Liver (tissue), 9 donors: ENCODE results near the gene CHRNE. TPM values are rescaled to one million over a fixed set of nuclear protein-coding genes. Genes with fewer than 3 reads are reported as not detected.

Experiments used
- DNase-seq: peaks from one replicate; pipeline ENCODE4 v3.0.0-alpha.2; 2017; ENCODE audit warnings: low spot score
- H3K27ac ChIP-seq, 2 donors: one replicate each; pipeline ENCODE4 v1.7.0; 2013; ENCODE audit warnings: inconsistent platforms in 2 of 2, low read length in 2 of 2, control low read depth in 1 of 2, low read depth in 1 of 2, mild to moderate bottlenecking in 1 of 2
- H3K27me3 ChIP-seq, 4 donors: one replicate each; pipeline versions ENCODE4 v1.6.1 to v1.7.0; 2013; ENCODE audit warnings: low read length in 3 of 4, inconsistent platforms in 1 of 4, mild to moderate bottlenecking in 1 of 4, moderate library complexity in 1 of 4; ENCODE audit not compliant: control insufficient read depth in 4 of 4, insufficient read depth in 4 of 4
- H3K36me3 ChIP-seq, 4 donors: one replicate each; pipeline versions ENCODE4 v1.6.1 to v1.7.0; 2013; ENCODE audit warnings: low read length in 3 of 4, mild to moderate bottlenecking in 3 of 4, low read depth in 1 of 4, moderate library complexity in 1 of 4; ENCODE audit not compliant: control insufficient read depth in 4 of 4, insufficient read depth in 3 of 4
- H3K4me1 ChIP-seq, 4 donors: one replicate each; pipeline versions ENCODE4 v1.6.1 to v1.7.0; 2013; ENCODE audit warnings: low read length in 3 of 4, mild to moderate bottlenecking in 3 of 4, moderate library complexity in 1 of 4; ENCODE audit not compliant: control insufficient read depth in 4 of 4, insufficient read depth in 4 of 4
- H3K4me3 ChIP-seq, 3 donors: one replicate each; pipeline versions ENCODE4 v1.6.1 to v1.7.0; 2013; ENCODE audit warnings: low read length in 3 of 3, control low read depth in 1 of 3, low read depth in 1 of 3, mild to moderate bottlenecking in 1 of 3
- H3K9ac ChIP-seq, 2 donors: one replicate each; pipeline ENCODE4 v1.7.0; 2013; ENCODE audit warnings: low read length in 2 of 2, mild to moderate bottlenecking in 2 of 2, moderate library complexity in 2 of 2, control low read depth in 1 of 2, low read depth in 1 of 2
- H3K9me3 ChIP-seq, 4 donors: one replicate each; pipeline versions ENCODE4 v1.6.1 to v1.7.0; 2013; ENCODE audit warnings: low read length in 3 of 4; ENCODE audit not compliant: control insufficient read depth in 4 of 4
- CTCF ChIP-seq: fragments of 150-350 bp; IDR thresholded peaks from 2 replicates; pipeline ENCODE4 v1.5.1; 2017; ENCODE audit warnings: improper control_type of control experiment, low read depth, low read length; ENCODE audit not compliant: missing input control
- EGR1 ChIP-seq, 2 donors: IDR thresholded peaks; 2 replicates each; pipeline ENCODE4 v1.6.1; 2016 to 2018; ENCODE audit warnings: antibody characterized with exemption in 2 of 2, low read depth in 2 of 2
- FOXA1 ChIP-seq: IDR thresholded peaks from 2 replicates; pipeline ENCODE4 v1.6.1; 2016; ENCODE audit warnings: antibody characterized with exemption
- FOXA2 ChIP-seq: IDR thresholded peaks from 2 replicates; pipeline ENCODE4 v1.6.1; 2016; ENCODE audit warnings: antibody characterized with exemption
- GABPA ChIP-seq, 2 donors: IDR thresholded peaks in 1 of 2; conservative IDR thresholded peaks in 1 of 2; 2 replicates each; pipeline ENCODE4 v1.6.1; 2016; ENCODE audit warnings: antibody characterized with exemption in 2 of 2, mild to moderate bottlenecking in 1 of 2, moderate library complexity in 1 of 2
- HNF4A ChIP-seq, 2 donors: conservative IDR thresholded peaks; 2 replicates each; pipeline ENCODE4 v1.6.1; 2016; ENCODE audit warnings: antibody characterized with exemption in 2 of 2, mild to moderate bottlenecking in 2 of 2
- HNF4G ChIP-seq: IDR thresholded peaks from 2 replicates; pipeline ENCODE4 v1.6.1; 2016; ENCODE audit warnings: antibody characterized with exemption
- MAX ChIP-seq: IDR thresholded peaks from 2 replicates; pipeline ENCODE4 v1.6.1; 2016; ENCODE audit warnings: antibody characterized with exemption
- NR2F2 ChIP-seq: IDR thresholded peaks from 2 replicates; pipeline ENCODE4 v1.6.1; 2016; ENCODE audit warnings: antibody characterized with exemption
- RAD21 ChIP-seq, 2 donors: IDR thresholded peaks; 2 replicates each; pipeline ENCODE4 v1.6.1; 2016; ENCODE audit warnings: antibody characterized with exemption in 2 of 2, mild to moderate bottlenecking in 2 of 2
- REST ChIP-seq: IDR thresholded peaks from 2 replicates; pipeline ENCODE4 v1.6.1; 2016; ENCODE audit warnings: antibody characterized with exemption, mild to moderate bottlenecking
- RXRA ChIP-seq, 2 donors: IDR thresholded peaks; 2 replicates each; pipeline ENCODE4 v1.6.1; 2017 to 2018; ENCODE audit warnings: antibody characterized with exemption in 2 of 2, mild to moderate bottlenecking in 1 of 2
- SP1 ChIP-seq: IDR thresholded peaks from 2 replicates; pipeline ENCODE4 v1.6.1; 2018; ENCODE audit warnings: antibody characterized with exemption, mild to moderate bottlenecking
- YY1 ChIP-seq: IDR thresholded peaks from 2 replicates; pipeline ENCODE4 v1.6.1; 2016; ENCODE audit warnings: antibody characterized with exemption, mild to moderate bottlenecking
- ZBTB33 ChIP-seq: IDR thresholded peaks from 2 replicates; pipeline ENCODE4 v1.6.1; 2016; ENCODE audit warnings: antibody characterized with exemption
- WGBS: extraction: QIAGEN DNeasy Blood & Tissue Kit; methylation state at CpG from one replicate; pipeline ENCODE4 v1.1.7; 2013; 5-methylcytosine and 5-hydroxymethylcytosine counted together
- polyA plus RNA-seq, 2 donors: library from polyadenylated mRNA; stranded (reverse) in 1 of 2; unstranded in 1 of 2; fragments of 200-250 nt in 1 of 2; fragments of >200 nt in 1 of 2; fragmentation: Nextera tagmentation in 1 of 2; extraction: Ambion mirVana in 1 of 2; gene quantifications; one replicate each; pipeline versions ENCODE4 v1.2.1 to v1.2.3, GENCODE V29; 2013 to 2015
- total RNA-seq, 2 donors: library from RNA; depleted of rRNA; stranded (reverse); fragments of >200 nt; gene quantifications; one replicate each; pipeline ENCODE4 v1.2.3, GENCODE V29; 2014
- donor health status: healthy.
- donor health status: healthy.
- donor health status: healthy.
- donor health status: healthy.
- donor health status: healthy.

Gene CHRNE
- total and polyA plus RNA-seq, 4 donors: 0.19 to 3.1 (median 0.65) TPM

GRCh38 chr17:4856271-4856936 lies 46.5 kb downstream of the CHRNE start:
- 91% methylated on average over 17 of the region's 17 CpGs for WGBS
- peaks cover 0 to 3% (median 1%) of the 10 kb centered on the region in 4 donors for H3K36me3 ChIP-seq

GRCh38 chr17:4854111-4854681 lies 48.7 kb downstream of the CHRNE start:
- Histone ChIP-seq H3K4me3 (no peak overlapping the region), H3K4me1 (peaks cover 0 to 1% (median 0%) of the 10 kb centered on the region in 4 donors), H3K9me3 (no peaks in the 10 kb centered on the region), H3K9ac (no peak overlapping the region), H3K27ac (no peak overlapping the region), H3K27me3 (no peaks in the 10 kb centered on the region), H3K36me3 (peaks cover 0 to 2% (median 0%) of the 10 kb centered on the region in 4 donors)
- WGBS: 97% methylated on average over 5 of the region's 5 CpGs
- DNase-seq: no peak
- TF ChIP-seq NR2F2: no peak
- no peak for TF ChIP-seq FOXA2
- no peak for TF ChIP-seq FOXA1
- TF ChIP-seq HNF4A (conservative IDR thresholded peaks at IDR 0.05): no peak
- no peak for TF ChIP-seq YY1
- TF ChIP-seq MAX: no peak
- TF ChIP-seq CTCF: no peak
- no peak for TF ChIP-seq HNF4G
- TF ChIP-seq RAD21 (IDR thresholded peaks at IDR 0.05): no peak

More at GRCh38 chr17:4856271-4856936, 46.5 kb downstream of the CHRNE start:
- TF ChIP-seq RXRA (IDR thresholded peaks at IDR 0.05) (no peak), FOXA2 (no peak), FOXA1 (no peak), GABPA (IDR thresholded peaks at IDR 0.05 in 1 of 2, conservative IDR thresholded peaks at IDR 0.05 in 1 of 2) (no peak), EGR1 (IDR thresholded peaks at IDR 0.05; ENCODE audit: low read depth in 2 of 2) (no peak), HNF4A (conservative IDR thresholded peaks at IDR 0.05) (no peak), HNF4G (no peak), REST (no peak), SP1 (no peak), NR2F2 (no peak), ZBTB33 (no peak), YY1 (no peak), MAX (no peak)
- Histone ChIP-seq H3K9ac (no peak overlapping the region), H3K27ac (no peak overlapping the region), H3K9me3 (no peaks in the 10 kb centered on the region), H3K4me3 (no peak overlapping the region), H3K27me3 (no peaks in the 10 kb centered on the region), H3K4me1 (no peaks in the 10 kb centered on the region)
- no peak for DNase-seq
